Measurements from ENCODE around the gene TLR3.

The TLR3 gene

DNA sequence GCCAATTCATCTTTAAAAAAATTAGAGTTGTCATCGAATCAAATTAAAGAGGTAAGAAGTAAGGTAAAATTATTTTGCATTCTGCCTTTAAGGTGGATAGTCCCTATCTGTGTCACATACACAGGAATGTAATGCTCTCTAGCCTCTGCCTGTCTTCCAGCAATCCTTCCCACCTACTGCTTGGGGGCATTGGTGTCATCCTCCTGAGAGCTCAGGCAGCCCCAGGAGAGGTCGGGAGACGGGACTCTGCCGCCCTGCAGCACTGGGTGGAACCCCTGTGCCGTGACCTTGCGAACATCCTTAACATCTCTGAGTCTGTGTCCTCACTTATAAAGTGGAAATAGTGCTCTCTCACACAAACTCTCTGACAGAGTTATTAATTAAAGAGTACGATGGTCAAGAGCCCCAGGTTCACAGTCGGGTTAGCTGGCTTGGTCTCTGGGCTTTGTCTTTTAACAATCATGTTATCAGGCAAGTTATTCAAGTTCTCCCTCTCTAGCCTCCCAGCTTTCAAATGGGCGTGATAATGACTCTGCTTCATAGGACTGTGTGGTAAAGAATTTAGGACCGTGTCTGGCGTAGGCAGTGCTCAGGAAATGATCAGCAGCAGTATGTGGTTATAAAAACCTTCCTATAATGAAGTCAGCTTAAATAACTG, 10.2 kb downstream of the TLR3 start:
- POLR2A ChIA-PET = interaction anchor here (0.8 to 1.3 kb wide), 7 partner anchors 10 to 125 kb away, joined by 3 to 5 read pairs (median 3); partner anchors contain the start of genes FAM149A and TLR3

DNA sequence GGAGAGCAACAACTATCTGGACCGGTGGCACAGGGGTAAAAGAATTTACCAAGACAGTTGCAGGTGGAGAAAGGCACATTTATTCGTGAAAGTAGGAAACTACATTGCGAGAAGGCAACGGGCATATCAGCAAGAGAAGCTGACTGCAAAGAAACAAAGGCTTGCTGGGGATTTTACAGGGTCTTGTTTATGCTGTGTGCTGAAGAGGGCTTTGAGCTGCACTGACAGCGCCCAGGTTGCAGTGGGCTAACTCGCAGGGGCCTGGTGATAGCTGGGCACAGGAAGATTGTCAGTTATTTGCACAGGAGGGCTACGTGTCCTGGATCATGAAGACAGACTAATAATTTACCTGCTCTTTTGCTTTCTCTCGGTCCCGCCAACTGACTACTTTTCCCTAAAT, 10.7 kb downstream of the TLR3 start:
- CTCF ChIA-PET = interaction anchor here (1.0 to 2.7 kb wide), 4 partner anchors 9 to 58 kb away, joined by 3 to 16 read pairs (median 6); partner anchors contain the start of gene TLR3
- TF ChIP-seq ELF4 (IDR thresholded peaks at IDR 0.05) (no peak), SUZ12 (IDR thresholded peaks at IDR 0.05) (no peak), CTBP1 (IDR thresholded peaks at IDR 0.05; ENCODE audit: borderline replicate concordance) (no peak)
- no peak for DNase-seq (ENCODE audit: extremely low spot score)
- POLR2A ChIA-PET = interaction anchor here (0.9 to 1.3 kb wide), 6 partner anchors 10 to 124 kb away, joined by 3 to 5 read pairs (median 3); partner anchors contain the start of genes FAM149A and TLR3

More for the DNA sequence above, 10.2 kb downstream of the TLR3 start:
- CTCF ChIA-PET = interaction anchor here (1.2 to 2.7 kb wide), 3 partner anchors 11 to 58 kb away, joined by 3 to 16 read pairs (median 7); partner anchors contain the start of gene TLR3
- no peak for TF ChIP-seq FOXA1 (IDR thresholded peaks at IDR 0.05)
- no peak for TF ChIP-seq FOXK2 (IDR thresholded peaks at IDR 0.05)
- no peak for TF ChIP-seq L3MBTL2 (conservative IDR thresholded peaks at IDR 0.05)
- TF ChIP-seq LEF1 (IDR thresholded peaks at IDR 0.05; ENCODE audit: borderline replicate concordance) = no peak
- DNase-seq (ENCODE audit: extremely low spot score) = no peak

GRCh38 chr4:186081202-186081807, 12.3 kb downstream of the TLR3 start:
- no peak for DNase-seq (ENCODE audit: extremely low spot score)
- ChIA-PET POLR2A (no interaction called here), CTCF (interaction anchor here (0.6 to 2.1 kb wide), 3 partner anchors 13 to 56 kb away, joined by 3 to 12 read pairs (median 3); partner anchors contain the start of gene TLR3)
- no peak for TF ChIP-seq TARDBP (IDR thresholded peaks at IDR 0.05)
- no peak for TF ChIP-seq FOXA1 (IDR thresholded peaks at IDR 0.05)
- TF ChIP-seq L3MBTL2 (conservative IDR thresholded peaks at IDR 0.05) = no peak
- no peak for TF ChIP-seq SP1 (IDR thresholded peaks at IDR 0.05)
- TF ChIP-seq BHLHE40 (IDR thresholded peaks at IDR 0.05; ENCODE audit: borderline replicate concordance) = no peak
- TF ChIP-seq CTBP1 (IDR thresholded peaks at IDR 0.05; ENCODE audit: borderline replicate concordance) = no peak
- TF ChIP-seq ZNF384 (IDR thresholded peaks at IDR 0.05) = no peak
- no peak for TF ChIP-seq ELF4 (IDR thresholded peaks at IDR 0.05)
- no peak for TF ChIP-seq ARNT (IDR thresholded peaks at IDR 0.05)
- no peak for TF ChIP-seq HDGF (IDR thresholded peaks at IDR 0.05; ENCODE audit: borderline replicate concordance)
- no peak for TF ChIP-seq PKNOX1 (IDR thresholded peaks at IDR 0.05)
- no peak for TF ChIP-seq LEF1 (IDR thresholded peaks at IDR 0.05; ENCODE audit: borderline replicate concordance)
- TF ChIP-seq FOXM1 (IDR thresholded peaks at IDR 0.05; ENCODE audit: borderline replicate concordance) = no peak
- no peak for TF ChIP-seq NFRKB (IDR thresholded peaks at IDR 0.05)
- TF ChIP-seq FOXK2 (IDR thresholded peaks at IDR 0.05) = no peak
- TF ChIP-seq SUZ12 (IDR thresholded peaks at IDR 0.05) = no peak

DNA sequence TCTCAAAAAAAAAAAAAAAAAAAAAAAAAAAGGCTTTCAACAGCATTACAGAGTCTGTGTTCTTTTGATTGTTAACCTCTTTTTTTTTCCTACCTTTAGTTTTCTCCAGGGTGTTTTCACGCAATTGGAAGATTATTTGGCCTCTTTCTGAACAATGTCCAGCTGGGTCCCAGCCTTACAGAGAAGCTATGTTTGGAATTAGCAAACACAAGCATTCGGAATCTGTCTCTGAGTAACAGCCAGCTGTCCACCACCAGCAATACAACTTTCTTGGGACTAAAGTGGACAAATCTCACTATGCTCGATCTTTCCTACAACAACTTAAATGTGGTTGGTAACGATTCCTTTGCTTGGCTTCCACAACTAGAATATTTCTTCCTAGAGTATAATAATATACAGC, 13.3 kb downstream of the TLR3 start:
- TF ChIP-seq NFRKB (IDR thresholded peaks at IDR 0.05) = no peak
- TF ChIP-seq L3MBTL2 (conservative IDR thresholded peaks at IDR 0.05) = no peak
- TF ChIP-seq FOXM1 (IDR thresholded peaks at IDR 0.05; ENCODE audit: borderline replicate concordance) = no peak
- TF ChIP-seq CTBP1 (IDR thresholded peaks at IDR 0.05; ENCODE audit: borderline replicate concordance) = no peak
- TF ChIP-seq SUZ12 (IDR thresholded peaks at IDR 0.05) = no peak
- TF ChIP-seq LEF1 (IDR thresholded peaks at IDR 0.05; ENCODE audit: borderline replicate concordance) = no peak
- TF ChIP-seq BHLHE40 (IDR thresholded peaks at IDR 0.05; ENCODE audit: borderline replicate concordance) = no peak
- TF ChIP-seq PKNOX1 (IDR thresholded peaks at IDR 0.05) = no peak
- TF ChIP-seq ZNF384 (IDR thresholded peaks at IDR 0.05) = no peak
- no peak for TF ChIP-seq FOXK2 (IDR thresholded peaks at IDR 0.05)
- no peak for TF ChIP-seq FOXA1 (IDR thresholded peaks at IDR 0.05)
- no peak for TF ChIP-seq HDGF (IDR thresholded peaks at IDR 0.05; ENCODE audit: borderline replicate concordance)
- TF ChIP-seq TARDBP (IDR thresholded peaks at IDR 0.05) = no peak
- TF ChIP-seq SP1 (IDR thresholded peaks at IDR 0.05) = no peak
- TF ChIP-seq ELF4 (IDR thresholded peaks at IDR 0.05) = no peak
- TF ChIP-seq ARNT (IDR thresholded peaks at IDR 0.05) = no peak
- ChIA-PET POLR2A (no interaction called here), CTCF (interaction anchor here (2.1 kb wide), 1 partner anchor 14 kb away, joined by 12 read pairs; the partner anchor contains the start of gene TLR3)
- DNase-seq (ENCODE audit: extremely low spot score) = no peak

DNA sequence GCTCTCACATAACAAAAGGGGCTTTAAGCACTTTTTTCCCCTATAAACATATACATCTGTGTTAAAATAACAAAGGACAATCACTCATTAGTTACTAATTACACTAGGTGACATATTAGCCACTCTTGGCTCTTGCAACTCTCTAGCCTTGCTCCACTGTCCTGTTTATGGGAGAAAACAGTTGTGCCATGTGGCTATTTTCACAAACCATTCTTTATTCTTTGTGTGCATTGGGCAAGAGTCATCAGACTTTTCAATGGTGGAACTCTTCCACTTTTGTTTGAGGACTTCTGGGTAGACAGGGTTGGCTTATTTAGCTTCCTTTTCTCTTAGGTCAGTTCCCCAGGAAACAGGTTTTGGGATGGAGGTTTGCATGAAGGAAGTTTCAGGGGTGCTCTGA, 19.6 kb downstream of the TLR3 start:
- ChIA-PET CTCF (interaction anchor here (1.1 kb wide), 1 partner anchor 50 kb away, joined by 3 read pairs; no protein-coding TSS in a partner anchor), POLR2A (no interaction called here)
- no peak for DNase-seq (ENCODE audit: extremely low spot score)
- TF ChIP-seq SUZ12 (IDR thresholded peaks at IDR 0.05) (no peak), CTBP1 (IDR thresholded peaks at IDR 0.05; ENCODE audit: borderline replicate concordance) (no peak), L3MBTL2 (conservative IDR thresholded peaks at IDR 0.05) (no peak), BHLHE40 (IDR thresholded peaks at IDR 0.05; ENCODE audit: borderline replicate concordance) (no peak), ARNT (IDR thresholded peaks at IDR 0.05) (no peak), FOXA1 (IDR thresholded peaks at IDR 0.05) (no peak), NFRKB (IDR thresholded peaks at IDR 0.05) (no peak)

- CTCF ChIA-PET = interaction anchor here (0.6 kb wide), 2 partner anchors 23 to 25 kb away, joined by 3 read pairs; partner anchors contain the start of gene TLR3
- POLR2A ChIA-PET = no interaction called here
- no peak for TF ChIP-seq BHLHE40 (IDR thresholded peaks at IDR 0.05; ENCODE audit: borderline replicate concordance)
- no peak for TF ChIP-seq TARDBP (IDR thresholded peaks at IDR 0.05)
- no peak for TF ChIP-seq L3MBTL2 (conservative IDR thresholded peaks at IDR 0.05)
- no peak for TF ChIP-seq FOXK2 (IDR thresholded peaks at IDR 0.05)
- TF ChIP-seq LEF1 (IDR thresholded peaks at IDR 0.05; ENCODE audit: borderline replicate concordance) = no peak
- no peak for TF ChIP-seq CTBP1 (IDR thresholded peaks at IDR 0.05; ENCODE audit: borderline replicate concordance)
- DNase-seq (ENCODE audit: extremely low spot score) = no peak
Measured at GRCh38 chr4:186092296-186092695, 23.3 kb downstream of the TLR3 start.

All from HEK293T (cell line).